Skeletal muscle satellite cell (primary cell): ENCODE measurements around the gene MED14.

Experiments used
- H3K27me3 ChIP-seq: 2 replicates; pipeline ENCODE4 v1.7.0; 2013; ENCODE audit warnings: low read length; ENCODE audit not compliant: control insufficient read depth, insufficient read depth
- H3K36me3 ChIP-seq: 2 replicates; pipeline ENCODE4 v1.7.0; 2013; ENCODE audit warnings: mild to moderate bottlenecking, control low read depth, low read length; ENCODE audit not compliant: insufficient read depth
- H3K4me1 ChIP-seq: 2 replicates; pipeline ENCODE4 v1.7.0; 2013; ENCODE audit warnings: low read length; ENCODE audit not compliant: control insufficient read depth, insufficient read depth
- H3K4me2 ChIP-seq: 2 replicates; pipeline ENCODE4 v1.7.0; 2013; ENCODE audit warnings: mild to moderate bottlenecking, low read length
- H3K4me3 ChIP-seq: 2 replicates; pipeline ENCODE4 v1.7.0; 2013; ENCODE audit warnings: low read length
- H3K9ac ChIP-seq: 2 replicates; pipeline ENCODE4 v1.7.0; 2013; ENCODE audit warnings: mild to moderate bottlenecking, low read depth, low read length, moderate library complexity
- H3K9me3 ChIP-seq: replicated peaks from 2 replicates; pipeline ENCODE4 v1.7.0; 2013; ENCODE audit warnings: mild to moderate bottlenecking, control low read depth, low read length

The MED14 gene

DNA sequence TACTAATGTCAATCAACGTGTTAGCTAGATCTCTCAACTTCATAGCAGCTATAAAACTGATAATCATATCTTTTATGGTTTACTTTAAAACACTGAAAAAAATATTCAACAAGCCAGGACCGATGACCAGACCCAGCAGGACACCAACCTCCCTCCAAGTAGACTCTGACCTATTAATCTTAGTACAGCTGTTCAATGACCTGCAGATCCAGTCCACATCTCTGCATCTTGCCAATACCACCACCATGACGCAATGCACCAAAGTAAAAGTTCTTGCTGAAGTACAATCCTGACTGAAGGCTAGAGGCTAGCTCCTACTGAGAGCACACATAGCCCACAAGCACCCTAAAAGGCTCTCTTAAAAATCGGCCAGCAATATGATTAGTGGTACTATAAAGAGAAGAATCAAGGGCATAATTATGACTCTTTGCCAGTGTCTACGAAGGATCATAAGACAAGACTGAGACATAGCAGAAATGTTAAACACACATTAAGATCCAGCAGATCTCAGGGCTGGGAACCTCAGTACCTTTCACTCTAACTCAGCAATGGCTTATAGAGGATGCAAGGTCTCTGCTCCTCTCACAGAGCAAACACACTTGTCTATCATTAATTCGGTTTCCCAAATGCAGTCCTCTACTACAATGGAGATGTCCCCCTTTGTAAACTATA lies 7.6 kb downstream of the MED14 start:
- H3K4me1 ChIP-seq: no peaks in the 10 kb centered on the region
- no peak overlapping the region for H3K4me3 ChIP-seq
- no peak overlapping the region for H3K4me2 ChIP-seq
- H3K9me3 ChIP-seq: no peaks in the 10 kb centered on the region
- H3K36me3 ChIP-seq: no peaks in the 10 kb centered on the region
- H3K9ac ChIP-seq: no peak overlapping the region
- peaks cover 5% of the 10 kb centered on the region for H3K27me3 ChIP-seq

GRCh38 chrX:40727093-40727492 lies 8.2 kb downstream of the MED14 start:
- Histone ChIP-seq H3K27me3 (peaks cover 5% of the 10 kb centered on the region), H3K36me3 (no peaks in the 10 kb centered on the region), H3K4me2 (no peak overlapping the region), H3K4me1 (no peaks in the 10 kb centered on the region), H3K9me3 (no peaks in the 10 kb centered on the region), H3K4me3 (no peak overlapping the region), H3K9ac (no peak overlapping the region)

DNA sequence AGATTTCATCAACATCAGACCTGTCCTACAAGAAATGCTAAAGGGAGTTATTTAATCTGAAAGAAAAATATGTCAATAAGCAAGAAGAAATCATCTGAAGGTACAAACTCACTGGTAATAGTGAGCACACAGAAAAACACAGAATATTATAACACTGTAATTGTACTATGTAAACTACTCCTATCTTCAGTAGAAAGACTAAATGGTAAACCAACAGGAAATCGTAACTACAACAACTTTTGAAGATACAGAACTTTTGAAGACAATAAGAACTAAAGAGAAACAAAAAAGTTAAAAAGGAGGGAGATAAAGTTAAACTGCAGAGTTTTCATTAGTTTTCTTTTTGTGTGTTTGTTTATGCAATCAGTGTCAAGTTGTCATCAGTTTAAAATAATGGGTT lies 12.4 kb downstream of the MED14 start:
- Histone ChIP-seq H3K9ac (no peak overlapping the region), H3K4me3 (no peak overlapping the region), H3K4me1 (peaks cover 12% of the 10 kb centered on the region), H3K9me3 (no peaks in the 10 kb centered on the region), H3K36me3 (no peaks in the 10 kb centered on the region), H3K27me3 (no peaks in the 10 kb centered on the region), H3K4me2 (no peak overlapping the region)

- H3K9me3 ChIP-seq: no peaks in the 10 kb centered on the region
- no peak overlapping the region for H3K9ac ChIP-seq
- no peaks in the 10 kb centered on the region for H3K36me3 ChIP-seq
- peaks cover 12% of the 10 kb centered on the region for H3K4me1 ChIP-seq
- no peaks in the 10 kb centered on the region for H3K27me3 ChIP-seq
- no peak overlapping the region for H3K4me3 ChIP-seq
- H3K4me2 ChIP-seq: no peak overlapping the region
Observed at GRCh38 chrX:40721489-40722106, 13.7 kb downstream of the MED14 start.

- H3K4me1 ChIP-seq: peaks cover 12% of the 10 kb centered on the region
- H3K4me2 ChIP-seq: no peak overlapping the region
- no peaks in the 10 kb centered on the region for H3K27me3 ChIP-seq
- no peak overlapping the region for H3K4me3 ChIP-seq
- H3K36me3 ChIP-seq: no peaks in the 10 kb centered on the region
- H3K9ac ChIP-seq: no peak overlapping the region
- no peaks in the 10 kb centered on the region for H3K9me3 ChIP-seq
Observed at GRCh38 chrX:40720792-40721191, 14.6 kb downstream of the MED14 start.

DNA sequence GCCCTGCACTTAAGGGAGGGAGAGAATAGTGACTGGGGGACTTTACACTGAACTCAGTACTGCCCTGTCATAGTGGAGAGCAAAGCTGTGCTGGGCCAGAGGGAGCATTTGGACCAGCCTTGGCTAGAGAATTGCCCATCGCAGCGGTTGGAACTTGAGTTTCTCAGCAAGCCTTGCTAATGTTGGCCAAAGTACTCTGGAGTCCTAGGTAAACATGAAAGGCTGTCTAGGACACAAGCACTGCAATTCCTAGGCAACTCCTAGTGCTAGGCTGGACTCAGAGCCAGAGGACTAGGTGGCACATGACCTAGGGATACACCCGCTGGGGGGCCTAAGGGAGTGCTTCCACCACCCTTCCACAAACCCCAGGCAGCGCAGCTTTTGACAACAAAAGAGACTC lies 15.0 kb downstream of the MED14 start:
- Histone ChIP-seq H3K36me3 (no peaks in the 10 kb centered on the region), H3K4me3 (no peak overlapping the region), H3K9me3 (no peaks in the 10 kb centered on the region), H3K4me1 (peaks cover 12% of the 10 kb centered on the region), H3K9ac (no peak overlapping the region), H3K4me2 (no peak overlapping the region), H3K27me3 (no peaks in the 10 kb centered on the region)

DNA sequence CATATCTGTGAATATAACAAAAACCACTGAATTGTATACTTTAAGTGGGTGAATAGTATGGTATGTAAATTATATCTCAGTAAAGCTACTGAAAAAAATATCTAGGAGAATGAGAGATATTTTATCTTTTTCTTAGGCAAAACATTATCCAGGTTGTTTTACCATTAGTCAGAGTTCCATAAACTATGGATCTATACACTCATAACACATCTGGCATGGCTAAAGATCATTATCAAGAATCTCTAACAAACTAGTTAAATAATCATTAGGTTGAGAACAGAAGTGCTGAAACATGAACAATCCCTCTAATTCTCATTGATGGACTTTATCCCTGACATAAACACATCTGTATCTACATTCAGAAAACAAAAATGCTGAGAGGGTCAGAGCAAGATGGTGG lies 15.6 kb downstream of the MED14 start:
- Histone ChIP-seq H3K9ac (no peak overlapping the region), H3K4me2 (no peak overlapping the region), H3K9me3 (no peaks in the 10 kb centered on the region), H3K36me3 (no peaks in the 10 kb centered on the region), H3K27me3 (no peaks in the 10 kb centered on the region), H3K4me1 (peaks cover 12% of the 10 kb centered on the region), H3K4me3 (no peak overlapping the region)

- Histone ChIP-seq H3K4me1 (peaks cover 12% of the 10 kb centered on the region), H3K4me2 (no peak overlapping the region), H3K9ac (no peak overlapping the region), H3K9me3 (no peaks in the 10 kb centered on the region), H3K36me3 (no peaks in the 10 kb centered on the region), H3K27me3 (no peaks in the 10 kb centered on the region), H3K4me3 (no peak overlapping the region)
Observed at GRCh38 chrX:40719218-40719617, 16.1 kb downstream of the MED14 start.

DNA sequence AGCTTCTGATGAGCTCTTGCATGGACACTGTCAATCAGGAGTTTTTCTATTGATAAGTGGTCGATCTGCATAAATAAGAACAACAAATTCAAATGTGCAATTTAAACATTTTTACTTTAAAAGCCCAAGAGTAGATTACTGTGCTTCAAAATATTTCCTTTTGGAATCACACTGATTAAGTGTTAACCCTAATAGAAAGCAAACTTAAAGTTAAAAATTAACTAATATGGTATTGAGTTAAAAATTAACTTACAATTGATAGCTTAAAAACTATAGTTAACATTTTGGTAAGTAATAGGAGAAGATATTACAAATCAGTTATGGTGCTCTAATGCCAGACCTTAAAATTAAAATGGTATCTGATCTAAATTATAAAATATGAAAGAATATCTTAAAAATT lies 25.9 kb downstream of the MED14 start:
- Histone ChIP-seq H3K4me1 (no peaks in the 10 kb centered on the region), H3K9me3 (no peaks in the 10 kb centered on the region), H3K4me3 (no peak overlapping the region), H3K4me2 (no peak overlapping the region), H3K9ac (no peak overlapping the region), H3K36me3 (peaks cover 13% of the 10 kb centered on the region), H3K27me3 (peaks cover 7% of the 10 kb centered on the region)

GRCh38 chrX:40705658-40706312 lies 29.6 kb downstream of the MED14 start:
- peaks cover 7% of the 10 kb centered on the region for H3K27me3 ChIP-seq
- no peaks in the 10 kb centered on the region for H3K4me1 ChIP-seq
- H3K9me3 ChIP-seq: no peaks in the 10 kb centered on the region
- H3K36me3 ChIP-seq: peaks cover 10% of the 10 kb centered on the region
- no peak overlapping the region for H3K4me2 ChIP-seq
- no peak overlapping the region for H3K9ac ChIP-seq
- H3K4me3 ChIP-seq: no peak overlapping the region

GRCh38 chrX:40700640-40701342 lies 34.6 kb downstream of the MED14 start:
- H3K9me3 ChIP-seq: no peaks in the 10 kb centered on the region
- H3K4me1 ChIP-seq: no peaks in the 10 kb centered on the region
- H3K9ac ChIP-seq: no peak overlapping the region

More at GRCh38 chrX:40700640-40701342, 34.6 kb downstream of the MED14 start:
- no peak overlapping the region for H3K4me3 ChIP-seq
- peaks cover 13% of the 10 kb centered on the region for H3K36me3 ChIP-seq
- H3K27me3 ChIP-seq: peaks cover under 1% of the 10 kb centered on the region
- H3K4me2 ChIP-seq: no peak overlapping the region
